ENCODE results near the gene BICRAL.
A peak's percentile ranks its signal among the peaks of the same experiment; 100 is the strongest.
"Not testable (repeated sequence)": the region's sequence is repeated elsewhere in the genome, so short reads cannot be mapped to it uniquely, and the experiment has no call there.

The BICRAL gene

DNA sequence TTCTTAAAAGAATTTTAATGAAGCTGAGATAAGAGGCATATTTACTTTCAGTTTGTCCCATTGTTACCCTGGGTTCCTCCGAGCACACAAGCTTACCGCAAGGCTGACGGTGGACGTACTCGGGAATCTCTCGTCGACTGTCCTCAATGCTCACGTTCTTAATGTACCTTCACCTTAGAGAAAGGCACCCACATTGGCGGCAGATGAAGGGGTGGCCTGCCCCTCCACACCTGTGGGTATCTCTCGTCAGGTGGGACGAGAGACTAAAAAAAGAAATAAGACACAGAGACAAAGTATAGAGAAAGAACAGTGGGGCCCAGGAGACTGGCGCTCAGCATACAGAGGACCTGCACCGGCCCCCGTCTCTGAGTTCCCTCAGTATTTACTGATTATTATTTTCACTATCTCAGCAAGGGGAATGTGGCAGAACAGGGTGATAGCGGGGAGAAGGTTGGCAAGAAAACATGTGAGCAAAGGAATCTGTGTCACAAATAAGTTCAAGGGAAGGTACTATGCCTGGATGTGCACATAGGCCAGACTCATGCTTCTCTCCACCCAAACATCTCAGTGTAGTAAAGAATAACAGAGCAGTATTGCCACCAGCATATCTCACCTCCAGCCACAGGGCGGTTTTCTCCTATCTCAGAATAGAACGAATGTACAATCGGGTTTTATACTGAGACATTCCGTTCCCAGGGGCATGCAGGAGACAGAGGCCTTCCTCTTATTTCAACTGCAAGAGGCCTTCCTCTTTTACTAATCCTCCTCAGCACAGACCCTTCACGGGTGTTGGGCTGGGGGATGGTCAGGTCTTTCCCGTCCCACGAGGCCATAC lies 120.8 kb downstream of the BICRAL start:
- H3K4me2 ChIP-seq (ENCODE audit: insufficient read depth, low read length, poor library complexity, severe bottlenecking); H2BK5ac ChIP-seq (ENCODE audit: low read length); H4K91ac ChIP-seq (ENCODE audit: low read depth, low read length, poor library complexity); H2AK5ac ChIP-seq (ENCODE audit: low read depth, low read length); H2BK120ac ChIP-seq (ENCODE audit: low read depth, low read length); H3K79me1 ChIP-seq (ENCODE audit: low read depth, low read length); H2BK12ac ChIP-seq (ENCODE audit: low read length); H3K9ac ChIP-seq (ENCODE audit: low read depth, low read length, poor library complexity); H3K4me3 ChIP-seq (ENCODE audit: low read length in 2 of 2); H3K23ac ChIP-seq (ENCODE audit: low read depth, low read length, poor library complexity); H3K36me3 ChIP-seq (replicated peaks in 1 of 2; ENCODE audit: control insufficient read depth in 2 of 2, insufficient read depth in 2 of 2, low read length in 2 of 2); H2BK15ac ChIP-seq (ENCODE audit: low read length); H3K9me3 ChIP-seq (replicated peaks in 1 of 2; ENCODE audit: control insufficient read depth in 2 of 2, insufficient read depth in 1 of 2, low read depth in 1 of 2, low read length in 2 of 2); H4K8ac ChIP-seq (ENCODE audit: low read depth, low read length); H3K4me1 ChIP-seq (ENCODE audit: control insufficient read depth in 2 of 2, insufficient read depth in 1 of 2, low read depth in 1 of 2, low read length in 2 of 2); H3K18ac ChIP-seq (ENCODE audit: low read length); H3K27ac ChIP-seq (replicated peaks; ENCODE audit: low read length); H3K14ac ChIP-seq (ENCODE audit: low read length); H3K4ac ChIP-seq (ENCODE audit: low read length); H3K27me3 ChIP-seq (ENCODE audit: control insufficient read depth in 3 of 3, insufficient read depth in 3 of 3, low read depth in 1 of 3, low read length in 3 of 3); DNase-seq (ENCODE audit: low spot score): not testable (repeated sequence)
- peak overlapping the region; percentile 80 for H2AFZ ChIP-seq (ENCODE audit: low read length)
- no CpG with 5 or more reads among the region's 22 CpGs for WGBS, 2 donors (ENCODE audit: extremely low coverage in 2 of 2, insufficient read length in 2 of 2, insufficient replicate concordance in 1 of 2)

DNA sequence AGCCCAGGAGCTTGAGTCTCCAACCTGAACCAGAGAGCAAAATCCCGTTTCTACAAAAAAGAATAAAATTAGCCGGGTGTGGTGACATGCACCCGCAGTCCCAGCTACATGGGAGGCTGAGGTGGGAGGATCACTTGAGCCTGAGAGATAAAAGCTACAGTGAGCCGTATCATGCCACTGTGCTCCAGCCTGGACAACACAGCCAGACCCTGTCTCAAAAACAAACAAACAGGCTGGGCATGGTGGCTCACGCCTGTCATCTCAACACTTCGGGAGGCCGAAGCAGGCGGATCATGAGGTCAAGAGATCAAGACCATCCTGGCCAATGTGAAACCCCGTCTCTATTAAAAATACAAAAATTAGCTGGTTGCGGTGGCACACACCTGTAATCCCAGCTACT lies 122.6 kb downstream of the BICRAL start:
- H4K91ac ChIP-seq (ENCODE audit: low read depth, low read length, poor library complexity) = no peak overlapping the region
- H2BK12ac ChIP-seq (ENCODE audit: low read length) = no peak overlapping the region
- H2BK120ac ChIP-seq (ENCODE audit: low read depth, low read length) = no peak overlapping the region
- no CpG with 5 or more reads among the region's 10 CpGs for WGBS, 2 donors (ENCODE audit: extremely low coverage in 2 of 2, insufficient read length in 2 of 2, insufficient replicate concordance in 1 of 2)
- no peak overlapping the region for H3K18ac ChIP-seq (ENCODE audit: low read length)
- H3K9me3 ChIP-seq (replicated peaks in 1 of 2; ENCODE audit: control insufficient read depth in 2 of 2, insufficient read depth in 1 of 2, low read depth in 1 of 2, low read length in 2 of 2) = no peaks in the 10 kb centered on the region
- no peak overlapping the region for H4K8ac ChIP-seq (ENCODE audit: low read depth, low read length)
- no peaks in the 10 kb centered on the region for H3K36me3 ChIP-seq (replicated peaks in 1 of 2; ENCODE audit: control insufficient read depth in 2 of 2, insufficient read depth in 2 of 2, low read length in 2 of 2)
- no peak overlapping the region for H2AK5ac ChIP-seq (ENCODE audit: low read depth, low read length)
- no peak overlapping the region for H3K27ac ChIP-seq (replicated peaks; ENCODE audit: low read length)
- no peak overlapping the region for H3K14ac ChIP-seq (ENCODE audit: low read length)
- H3K4me3 ChIP-seq (ENCODE audit: low read length in 2 of 2) = no peak overlapping the region
- H3K4me2 ChIP-seq (ENCODE audit: insufficient read depth, low read length, poor library complexity, severe bottlenecking) = no peak overlapping the region
- no peak overlapping the region for H2BK15ac ChIP-seq (ENCODE audit: low read length)
- no peak overlapping the region for H2AFZ ChIP-seq (ENCODE audit: low read length)
- H3K23ac ChIP-seq (ENCODE audit: low read depth, low read length, poor library complexity) = no peak overlapping the region
- no peak for DNase-seq (ENCODE audit: low spot score)
- no peak overlapping the region for H3K9ac ChIP-seq (ENCODE audit: low read depth, low read length, poor library complexity)
- no peaks in the 10 kb centered on the region for H3K27me3 ChIP-seq (ENCODE audit: control insufficient read depth in 3 of 3, insufficient read depth in 3 of 3, low read depth in 1 of 3, low read length in 3 of 3)
- no peak overlapping the region for H2BK5ac ChIP-seq (ENCODE audit: low read length)
- H3K4me1 ChIP-seq (ENCODE audit: control insufficient read depth in 2 of 2, insufficient read depth in 1 of 2, low read depth in 1 of 2, low read length in 2 of 2) = peaks cover 3 to 7% of the 10 kb centered on the region in 2 donors
- no peak overlapping the region for H3K4ac ChIP-seq (ENCODE audit: low read length)
- no peaks in the 10 kb centered on the region for H3K79me1 ChIP-seq (ENCODE audit: low read depth, low read length)

DNA sequence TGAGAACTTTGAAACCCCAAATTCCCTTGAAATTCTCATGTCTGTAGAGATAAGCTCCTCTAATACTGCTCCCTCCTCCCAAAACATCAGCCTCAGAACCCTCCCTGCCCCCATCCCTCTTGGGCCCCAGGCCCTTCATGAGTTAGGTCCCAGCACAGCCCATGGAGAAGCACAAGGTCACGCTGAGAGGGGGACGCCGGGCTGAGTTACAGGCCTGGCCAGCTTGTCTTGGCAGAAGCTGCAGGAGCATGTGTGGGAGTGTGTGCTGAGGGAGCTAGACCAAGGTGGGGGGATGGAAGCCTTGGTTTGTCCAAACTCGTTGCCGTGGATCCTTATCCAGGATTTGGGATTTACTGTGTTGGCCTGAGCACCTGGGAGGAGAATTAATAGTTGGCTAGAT lies 125.5 kb downstream of the BICRAL start:
- Histone ChIP-seq H3K23ac (ENCODE audit: low read depth, low read length, poor library complexity) (no peak overlapping the region), H2BK15ac (ENCODE audit: low read length) (no peak overlapping the region), H2BK12ac (ENCODE audit: low read length) (no peak overlapping the region), H3K36me3 (replicated peaks in 1 of 2; ENCODE audit: control insufficient read depth in 2 of 2, insufficient read depth in 2 of 2, low read length in 2 of 2) (no peaks in the 10 kb centered on the region), H2AFZ (ENCODE audit: low read length) (no peak overlapping the region), H4K8ac (ENCODE audit: low read depth, low read length) (no peak overlapping the region), H3K4me2 (ENCODE audit: insufficient read depth, low read length, poor library complexity, severe bottlenecking) (no peak overlapping the region), H3K27ac (replicated peaks; ENCODE audit: low read length) (no peak overlapping the region), H3K9ac (ENCODE audit: low read depth, low read length, poor library complexity) (no peak overlapping the region), H3K4me3 (ENCODE audit: low read length in 2 of 2) (peak overlapping the region in 1 of 2 donors; percentile 42), H2BK5ac (ENCODE audit: low read length) (no peak overlapping the region), H3K4ac (ENCODE audit: low read length) (no peak overlapping the region), H4K91ac (ENCODE audit: low read depth, low read length, poor library complexity) (no peak overlapping the region), H3K79me1 (ENCODE audit: low read depth, low read length) (no peaks in the 10 kb centered on the region), H3K18ac (ENCODE audit: low read length) (no peak overlapping the region), H3K14ac (ENCODE audit: low read length) (no peak overlapping the region), H3K9me3 (replicated peaks in 1 of 2; ENCODE audit: control insufficient read depth in 2 of 2, insufficient read depth in 1 of 2, low read depth in 1 of 2, low read length in 2 of 2) (no peaks in the 10 kb centered on the region), H3K27me3 (ENCODE audit: control insufficient read depth in 3 of 3, insufficient read depth in 3 of 3, low read depth in 1 of 3, low read length in 3 of 3) (no peaks in the 10 kb centered on the region), H2BK120ac (ENCODE audit: low read depth, low read length) (no peak overlapping the region), H2AK5ac (ENCODE audit: low read depth, low read length) (no peak overlapping the region), H3K4me1 (ENCODE audit: control insufficient read depth in 2 of 2, insufficient read depth in 1 of 2, low read depth in 1 of 2, low read length in 2 of 2) (peaks cover 0 to 2% of the 10 kb centered on the region in 2 donors)
- WGBS, 2 donors (ENCODE audit: extremely low coverage in 2 of 2, insufficient read length in 2 of 2, insufficient replicate concordance in 1 of 2) = no CpG with 5 or more reads among the region's 5 CpGs
- no peak for DNase-seq (ENCODE audit: low spot score)

DNA sequence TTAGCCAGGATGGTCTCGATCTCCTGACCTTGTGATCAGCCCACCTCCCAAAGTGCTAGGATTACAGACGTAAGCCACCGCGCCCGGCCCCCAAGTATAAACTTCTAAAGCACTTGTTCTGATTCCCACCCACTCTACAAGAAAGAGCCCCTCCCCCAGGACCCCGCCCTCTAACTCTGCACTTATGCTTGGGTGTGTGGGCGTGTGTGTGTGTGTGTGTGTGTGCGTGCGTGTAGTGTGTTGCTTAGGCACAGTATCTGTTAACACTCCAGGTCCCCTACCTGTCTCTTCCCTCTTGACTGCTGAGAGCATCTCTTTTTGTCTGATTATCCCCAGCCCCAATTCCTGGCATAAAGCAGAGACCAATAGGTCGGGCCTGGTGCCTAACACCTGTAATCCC lies 128.0 kb downstream of the BICRAL start:
- Histone ChIP-seq H2BK15ac (ENCODE audit: low read length) (no peak overlapping the region), H3K4me3 (ENCODE audit: low read length in 2 of 2) (no peak overlapping the region), H2BK12ac (ENCODE audit: low read length) (no peak overlapping the region), H3K27me3 (ENCODE audit: control insufficient read depth in 3 of 3, insufficient read depth in 3 of 3, low read depth in 1 of 3, low read length in 3 of 3) (no peaks in the 10 kb centered on the region), H3K79me1 (ENCODE audit: low read depth, low read length) (no peaks in the 10 kb centered on the region), H3K18ac (ENCODE audit: low read length) (no peak overlapping the region), H2BK5ac (ENCODE audit: low read length) (no peak overlapping the region), H3K4me2 (ENCODE audit: insufficient read depth, low read length, poor library complexity, severe bottlenecking) (no peak overlapping the region), H3K4ac (ENCODE audit: low read length) (no peak overlapping the region), H3K9ac (ENCODE audit: low read depth, low read length, poor library complexity) (no peak overlapping the region), H4K8ac (ENCODE audit: low read depth, low read length) (no peak overlapping the region), H3K14ac (ENCODE audit: low read length) (no peak overlapping the region), H2BK120ac (ENCODE audit: low read depth, low read length) (no peak overlapping the region), H3K23ac (ENCODE audit: low read depth, low read length, poor library complexity) (no peak overlapping the region), H3K36me3 (replicated peaks in 1 of 2; ENCODE audit: control insufficient read depth in 2 of 2, insufficient read depth in 2 of 2, low read length in 2 of 2) (no peaks in the 10 kb centered on the region), H3K9me3 (replicated peaks in 1 of 2; ENCODE audit: control insufficient read depth in 2 of 2, insufficient read depth in 1 of 2, low read depth in 1 of 2, low read length in 2 of 2) (no peaks in the 10 kb centered on the region), H4K91ac (ENCODE audit: low read depth, low read length, poor library complexity) (no peak overlapping the region), H3K4me1 (ENCODE audit: control insufficient read depth in 2 of 2, insufficient read depth in 1 of 2, low read depth in 1 of 2, low read length in 2 of 2) (no peaks in the 10 kb centered on the region), H2AFZ (ENCODE audit: low read length) (no peak overlapping the region), H2AK5ac (ENCODE audit: low read depth, low read length) (no peak overlapping the region), H3K27ac (replicated peaks; ENCODE audit: low read length) (no peak overlapping the region)
- DNase-seq (ENCODE audit: low spot score) = no peak
- no CpG with 5 or more reads among the region's 10 CpGs for WGBS, 2 donors (ENCODE audit: extremely low coverage in 2 of 2, insufficient read length in 2 of 2, insufficient replicate concordance in 1 of 2)

Data from neuronal stem cell (in vitro differentiated cells).